Erythroblast (primary cell): ENCODE data around the gene ACTR1A.

Experiments
- GATA1 ChIP-seq: IDR thresholded peaks from 2 replicates; pipeline ENCODE4 v1.6.1; 2011; ENCODE audit warnings: low read depth, mild to moderate bottlenecking, control low read depth, low read length, moderate library complexity
- POLR2A ChIP-seq: IDR thresholded peaks from 2 replicates; pipeline ENCODE4 v1.6.1; 2011; ENCODE audit warnings: mild to moderate bottlenecking, low read length

DNA sequence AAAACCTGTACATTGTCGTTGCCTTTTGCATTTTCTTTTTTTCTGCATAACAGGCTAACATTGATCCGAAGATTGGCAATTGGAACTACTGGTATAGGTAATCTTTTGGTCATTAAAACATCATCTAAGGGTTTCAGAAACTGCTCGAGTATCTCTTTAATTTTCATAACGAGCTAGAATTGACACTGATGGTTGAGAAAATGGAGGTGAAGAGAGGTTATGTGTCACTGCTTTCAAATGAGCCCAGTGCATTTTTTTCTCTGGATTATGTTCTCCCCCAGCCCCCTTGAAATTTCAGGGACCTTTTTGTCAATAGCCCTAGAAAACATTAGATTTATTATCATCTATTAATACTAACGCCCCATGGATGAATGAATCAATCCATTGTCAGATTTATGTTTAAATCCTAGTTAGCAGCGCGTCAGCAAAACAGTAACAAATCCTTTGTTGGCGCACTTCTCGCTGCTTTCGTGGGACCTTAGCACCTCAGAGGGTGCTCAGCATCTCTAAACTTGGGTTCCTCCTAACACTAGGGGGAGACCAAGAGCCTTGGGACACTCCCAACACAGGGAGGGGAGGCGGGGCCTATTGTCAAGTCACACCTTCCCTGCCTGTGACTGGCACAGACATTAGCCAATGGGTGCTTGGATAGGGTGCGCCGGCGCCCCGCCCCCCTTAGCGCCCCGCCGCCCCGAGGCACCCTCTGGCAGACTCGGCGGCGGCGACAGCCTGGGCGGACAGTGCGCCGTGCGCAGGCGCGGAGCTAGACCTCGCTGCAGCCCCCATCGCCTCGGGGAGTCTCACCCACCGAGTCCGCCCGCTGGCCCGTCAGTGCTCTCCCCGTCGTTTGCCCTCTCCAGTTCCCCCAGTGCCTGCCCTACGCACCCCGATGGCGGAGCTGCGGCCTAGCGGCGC, 1.0 kb upstream of the ACTR1A start, which contains the start of gene SUFU:
- TF ChIP-seq POLR2A = peak; percentile 39
- TF ChIP-seq GATA1 = no peak
